HG03060 (cell line): ENCODE measurements around the gene ACAA1.
"Not testable (repeated sequence)": the region's sequence is repeated elsewhere in the genome, so short reads cannot be mapped to it uniquely, and the experiment has no call there.

Experiments used
- ATAC-seq: cut with Tn5 transposase; IDR thresholded peaks from one replicate; pipeline ENCODE4 v1.9.1; 2021; ENCODE audit warnings: low read depth, moderate number of reproducible peaks; ENCODE audit not compliant: unreplicated experiment

Gene ACAA1

GRCh38 chr3:38136777-38137614, at the start of gene ACAA1:
Gene ACAA1 (minus strand): TSS chr3:38137127. CDS start chr3:38137035, 92 bp downstream.
- ATAC-seq = peak; percentile 82

GRCh38 chr3:38177181-38177580, 40.3 kb upstream of the ACAA1 start:
- no peak for ATAC-seq

- no peak for ATAC-seq
Measured at GRCh38 chr3:38173834-38174418, 37.0 kb upstream of the ACAA1 start.

- no peak for ATAC-seq
Measured at GRCh38 chr3:38171622-38172021, 34.7 kb upstream of the ACAA1 start.

- no peak for ATAC-seq
Measured at GRCh38 chr3:38170722-38171121, 33.8 kb upstream of the ACAA1 start.

- no peak for ATAC-seq
Measured at GRCh38 chr3:38169027-38169317, 32.0 kb upstream of the ACAA1 start.

GRCh38 chr3:38168151-38169026, 31.5 kb upstream of the ACAA1 start:
- no peak for ATAC-seq

GRCh38 chr3:38167591-38167990, 30.7 kb upstream of the ACAA1 start:
- no peak for ATAC-seq

GRCh38 chr3:38165722-38166387, 28.9 kb upstream of the ACAA1 start:
- ATAC-seq = no peak

- peak; percentile 93 for ATAC-seq
Measured at GRCh38 chr3:38164952-38165721, 28.2 kb upstream of the ACAA1 start, which contains the start of gene OXSR1. Gene OXSR1 (plus strand): TSS chr3:38165537. CDS start chr3:38165877, 340 bp downstream.

GRCh38 chr3:38164643-38164951, 27.7 kb upstream of the ACAA1 start:
- no peak for ATAC-seq

GRCh38 chr3:38163841-38164642, 27.1 kb upstream of the ACAA1 start:
- ATAC-seq = no peak

GRCh38 chr3:38163117-38163840, 26.4 kb upstream of the ACAA1 start:
- ATAC-seq = no peak

- not testable (repeated sequence) for ATAC-seq
Measured at GRCh38 chr3:38160704-38161103, 23.8 kb upstream of the ACAA1 start.

- ATAC-seq = no peak
Measured at GRCh38 chr3:38158472-38158871, 21.5 kb upstream of the ACAA1 start.

GRCh38 chr3:38157595-38157994, 20.7 kb upstream of the ACAA1 start:
- no peak for ATAC-seq

GRCh38 chr3:38157117-38157516, 20.2 kb upstream of the ACAA1 start:
- ATAC-seq = no peak

- ATAC-seq = no peak
Measured at GRCh38 chr3:38155825-38156224, 18.9 kb upstream of the ACAA1 start.
